Vagina (tissue), 2 donors: ENCODE measurements around the gene ZCWPW1.

ENCODE experiments used
- POLR2A ChIP-seq, 2 donors: fragments of 450-650 bp; IDR thresholded peaks; one replicate each; pipeline ENCODE4 v1.6.1; 2017; ENCODE audit warnings: antibody characterized with exemption in 2 of 2, mild to moderate bottlenecking in 2 of 2, moderate library complexity in 2 of 2
- TF ChIP-seq, protein P1 (sequence below), 3 experiments: fragments of 450-650 bp in 2 of 3; fragments of 200-600 bp in 1 of 3; sonication (generic) in 1 of 3; IDR thresholded peaks; one replicate each; pipeline ENCODE4 v1.5.1; 2017 to 2019; ENCODE audit warnings: antibody characterized with exemption in 3 of 3, mild to moderate bottlenecking in 2 of 3, moderate library complexity in 2 of 3

DNA sequence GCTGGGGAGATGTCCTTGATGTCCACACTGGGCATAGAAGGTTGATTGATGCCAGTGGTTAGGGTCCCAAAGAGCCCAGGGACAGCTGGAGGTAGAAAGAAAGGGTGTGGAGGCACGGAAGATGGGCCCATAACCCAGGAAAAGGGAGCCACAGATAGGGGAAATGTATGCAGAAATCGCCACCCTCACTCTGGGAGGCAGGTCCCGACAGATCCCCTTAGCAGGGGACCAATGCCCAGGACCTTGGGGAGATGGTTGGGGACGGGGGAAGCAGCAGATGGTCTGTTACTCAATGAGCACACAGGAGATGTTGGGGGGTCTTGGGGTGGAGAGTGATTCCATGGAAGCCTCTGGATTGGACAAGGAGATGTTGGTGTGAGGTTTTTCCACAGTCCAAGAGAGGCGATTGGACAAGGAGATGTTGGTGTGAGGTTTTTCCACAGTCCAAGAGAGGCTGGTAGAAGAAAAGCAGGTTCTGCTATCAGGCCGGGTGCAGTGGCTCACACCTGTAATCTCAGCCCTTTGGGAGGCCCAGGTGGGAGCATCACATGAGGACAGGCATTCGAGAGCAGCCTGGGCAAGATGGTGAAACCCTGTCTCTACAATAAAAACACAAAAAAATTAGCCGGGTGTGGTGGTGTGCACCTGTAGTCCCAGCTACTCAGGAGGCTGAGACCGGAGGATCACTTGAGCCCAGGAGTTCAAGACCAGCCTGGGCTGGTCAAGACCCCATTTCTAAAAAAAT is 14.8 kb upstream of the ZCWPW1 start:
- TF ChIP-seq, protein P1, sequence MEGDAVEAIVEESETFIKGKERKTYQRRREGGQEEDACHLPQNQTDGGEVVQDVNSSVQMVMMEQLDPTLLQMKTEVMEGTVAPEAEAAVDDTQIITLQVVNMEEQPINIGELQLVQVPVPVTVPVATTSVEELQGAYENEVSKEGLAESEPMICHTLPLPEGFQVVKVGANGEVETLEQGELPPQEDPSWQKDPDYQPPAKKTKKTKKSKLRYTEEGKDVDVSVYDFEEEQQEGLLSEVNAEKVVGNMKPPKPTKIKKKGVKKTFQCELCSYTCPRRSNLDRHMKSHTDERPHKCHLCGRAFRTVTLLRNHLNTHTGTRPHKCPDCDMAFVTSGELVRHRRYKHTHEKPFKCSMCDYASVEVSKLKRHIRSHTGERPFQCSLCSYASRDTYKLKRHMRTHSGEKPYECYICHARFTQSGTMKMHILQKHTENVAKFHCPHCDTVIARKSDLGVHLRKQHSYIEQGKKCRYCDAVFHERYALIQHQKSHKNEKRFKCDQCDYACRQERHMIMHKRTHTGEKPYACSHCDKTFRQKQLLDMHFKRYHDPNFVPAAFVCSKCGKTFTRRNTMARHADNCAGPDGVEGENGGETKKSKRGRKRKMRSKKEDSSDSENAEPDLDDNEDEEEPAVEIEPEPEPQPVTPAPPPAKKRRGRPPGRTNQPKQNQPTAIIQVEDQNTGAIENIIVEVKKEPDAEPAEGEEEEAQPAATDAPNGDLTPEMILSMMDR (IDR thresholded peaks at IDR 0.05), result no peak
- TF ChIP-seq POLR2A (IDR thresholded peaks at IDR 0.05), result no peak
